ENCODE results near the gene ARAP1.

DNA sequence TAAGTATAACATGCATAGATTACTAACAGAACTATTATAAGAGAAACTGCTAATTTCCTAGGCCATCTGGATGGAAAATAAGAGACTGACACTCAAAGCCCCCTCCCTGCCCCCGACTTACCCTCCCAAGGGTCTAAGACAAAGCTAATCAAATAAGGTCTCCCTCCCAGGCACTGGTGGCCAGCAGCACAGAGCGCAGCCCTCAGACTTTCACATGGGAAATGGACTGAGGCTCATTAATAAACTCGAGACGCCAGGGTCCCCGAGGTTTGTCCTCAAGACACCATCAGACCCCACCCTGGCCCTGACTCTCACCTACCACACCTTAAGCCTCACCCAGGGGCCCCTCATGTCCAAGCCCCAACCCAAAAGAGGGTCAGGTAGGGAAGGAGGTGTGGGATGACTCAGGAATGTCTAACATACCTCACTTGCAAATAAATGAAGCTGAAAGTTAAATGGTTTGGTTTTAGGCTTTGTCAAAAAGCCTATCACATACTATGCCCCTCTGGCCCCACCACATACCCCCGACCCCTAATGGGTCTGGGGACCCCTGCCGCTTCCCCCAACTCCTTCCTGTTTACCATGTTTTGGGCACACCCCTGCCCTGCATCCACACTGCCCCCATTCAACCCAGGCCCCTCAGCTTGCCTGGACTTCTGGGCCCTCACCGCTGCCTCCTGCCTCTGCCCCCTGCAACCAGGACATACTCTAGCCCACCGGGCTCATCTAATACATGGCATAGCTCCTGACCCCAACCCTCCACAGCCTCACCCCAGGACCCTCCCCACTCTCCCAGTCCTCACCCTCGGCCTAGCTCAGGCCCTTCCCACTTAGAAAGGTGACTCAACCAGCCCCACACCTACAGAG is 11.4 kb downstream of the ARAP1 start:
- TF ChIP-seq, protein P1, sequence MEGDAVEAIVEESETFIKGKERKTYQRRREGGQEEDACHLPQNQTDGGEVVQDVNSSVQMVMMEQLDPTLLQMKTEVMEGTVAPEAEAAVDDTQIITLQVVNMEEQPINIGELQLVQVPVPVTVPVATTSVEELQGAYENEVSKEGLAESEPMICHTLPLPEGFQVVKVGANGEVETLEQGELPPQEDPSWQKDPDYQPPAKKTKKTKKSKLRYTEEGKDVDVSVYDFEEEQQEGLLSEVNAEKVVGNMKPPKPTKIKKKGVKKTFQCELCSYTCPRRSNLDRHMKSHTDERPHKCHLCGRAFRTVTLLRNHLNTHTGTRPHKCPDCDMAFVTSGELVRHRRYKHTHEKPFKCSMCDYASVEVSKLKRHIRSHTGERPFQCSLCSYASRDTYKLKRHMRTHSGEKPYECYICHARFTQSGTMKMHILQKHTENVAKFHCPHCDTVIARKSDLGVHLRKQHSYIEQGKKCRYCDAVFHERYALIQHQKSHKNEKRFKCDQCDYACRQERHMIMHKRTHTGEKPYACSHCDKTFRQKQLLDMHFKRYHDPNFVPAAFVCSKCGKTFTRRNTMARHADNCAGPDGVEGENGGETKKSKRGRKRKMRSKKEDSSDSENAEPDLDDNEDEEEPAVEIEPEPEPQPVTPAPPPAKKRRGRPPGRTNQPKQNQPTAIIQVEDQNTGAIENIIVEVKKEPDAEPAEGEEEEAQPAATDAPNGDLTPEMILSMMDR (conservative IDR thresholded peaks at IDR 0.05 in 1 of 2, IDR thresholded peaks at IDR 0.05 in 1 of 2; ENCODE audit: extremely low read depth in 1 of 2, insufficient read depth in 1 of 2, low read depth in 1 of 2, low read length in 2 of 2): no peak
- no peak for TF ChIP-seq EZH2 (IDR thresholded peaks at IDR 0.05; ENCODE audit: borderline replicate concordance, low read length)
